Left lung (tissue), 10 donors: ENCODE data around the gene NLRP14. TPM values are rescaled to one million over a fixed set of nuclear protein-coding genes. Genes with fewer than 3 reads are reported as not detected.

ENCODE experiments used
- ATAC-seq: fragments of 200-7000 bp; cut with Tn5 transposase; one replicate; pipeline ENCODE4 v1.9.1; 2020; ENCODE audit warnings: moderate library complexity
- DNase-seq, 4 donors: peaks; one replicate each; pipeline ENCODE4 v3.0.0-alpha.2; 2013 to 2020
- H3K27ac ChIP-seq, 2 donors: fragments of 200-600 bp; sonication (generic) in 1 of 2; one replicate each; pipeline versions ENCODE4 v1.5.0 to v1.8.0; 2020 to 2021
- H3K27me3 ChIP-seq, 2 donors: fragments of 200-600 bp; sonication (generic) in 1 of 2; one replicate each; pipeline versions ENCODE4 v1.5.0 to v1.8.0; 2020 to 2021
- H3K36me3 ChIP-seq, 2 donors: fragments of 200-600 bp; sonication (generic) in 1 of 2; one replicate each; pipeline versions ENCODE4 v1.5.0 to v1.8.0; 2020 to 2021
- H3K4me1 ChIP-seq, 2 donors: fragments of 200-600 bp; one replicate each; pipeline ENCODE4 v1.8.0; 2021
- H3K4me3 ChIP-seq, 2 donors: fragments of 200-600 bp; sonication (generic) in 1 of 2; one replicate each; pipeline versions ENCODE4 v1.5.0 to v1.8.0; 2020 to 2021; ENCODE audit warnings: mild to moderate bottlenecking in 1 of 2
- H3K9me3 ChIP-seq, 2 donors: fragments of 200-600 bp; sonication (generic) in 1 of 2; one replicate each; pipeline versions ENCODE4 v1.5.0 to v1.8.0; 2020 to 2021
- intact Hi-C, 2 donors: fragments of 100-400 bp; cut with DNase I; formaldehyde crosslinking; loops; one replicate each; pipeline versions ENCODE4 v1.11.2 to v1.14.2; 2022
- polyA plus RNA-seq, 6 donors: library from polyadenylated mRNA; unstranded; fragments of 120-200 nt; gene quantifications; one replicate each; pipeline ENCODE4 v1.2.1, GENCODE V29; 2013; ENCODE audit not compliant: insufficient read length in 6 of 6
- total RNA-seq, 2 donors: library from RNA; stranded (reverse); fragmentation: NEBNext Ultra II Directional; extraction: Animal tissue kit (Norgen Biotek cat#: 25700); gene quantifications; one replicate each; pipeline ENCODE4 v1.2.1, GENCODE V29; 2021
- TF ChIP-seq, protein P1 (sequence below), 2 donors: fragments of 200-600 bp; sonication (generic) in 1 of 2; IDR thresholded peaks; one replicate each; pipeline versions ENCODE4 v1.5.0 to v1.8.0; 2021; ENCODE audit warnings: antibody characterized with exemption in 2 of 2
- donor health status: DM: no; HTN: yes; CAD: no.
- donor health status: DM: no; HTN: no; CAD: no.

The NLRP14 gene
- total and polyA plus RNA-seq, 8 donors: 0.07 to 0.20 (median 0.14) TPM; not detected in 1

DNA sequence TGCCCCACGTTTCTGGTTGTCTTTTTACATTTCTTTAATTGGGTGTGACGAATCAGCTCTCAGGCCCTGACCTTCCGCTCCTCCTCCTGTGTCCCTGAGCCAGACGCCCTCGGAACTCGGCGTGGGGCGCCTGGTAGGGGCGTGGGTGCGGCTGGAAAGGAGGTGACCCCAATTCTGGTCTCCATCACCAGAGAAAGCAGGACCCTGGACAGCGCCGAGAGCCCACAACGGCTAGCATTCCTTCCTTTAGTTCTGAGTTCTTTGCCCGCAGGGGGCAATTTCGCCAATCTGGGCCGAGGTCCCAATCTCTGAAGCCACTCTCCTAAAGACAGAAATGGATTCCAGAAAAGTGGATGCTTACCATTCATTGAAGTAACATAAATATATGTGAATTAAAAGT is 56.8 kb downstream of the NLRP14 start:
- Histone ChIP-seq H3K4me1 (no peaks in the 10 kb centered on the region), H3K27me3 (no peaks in the 10 kb centered on the region), H3K9me3 (peaks cover 0 to 11% of the 10 kb centered on the region in 2 donors), H3K36me3 (no peaks in the 10 kb centered on the region), H3K27ac (no peak overlapping the region), H3K4me3 (no peak overlapping the region)
- TF ChIP-seq, protein P1, sequence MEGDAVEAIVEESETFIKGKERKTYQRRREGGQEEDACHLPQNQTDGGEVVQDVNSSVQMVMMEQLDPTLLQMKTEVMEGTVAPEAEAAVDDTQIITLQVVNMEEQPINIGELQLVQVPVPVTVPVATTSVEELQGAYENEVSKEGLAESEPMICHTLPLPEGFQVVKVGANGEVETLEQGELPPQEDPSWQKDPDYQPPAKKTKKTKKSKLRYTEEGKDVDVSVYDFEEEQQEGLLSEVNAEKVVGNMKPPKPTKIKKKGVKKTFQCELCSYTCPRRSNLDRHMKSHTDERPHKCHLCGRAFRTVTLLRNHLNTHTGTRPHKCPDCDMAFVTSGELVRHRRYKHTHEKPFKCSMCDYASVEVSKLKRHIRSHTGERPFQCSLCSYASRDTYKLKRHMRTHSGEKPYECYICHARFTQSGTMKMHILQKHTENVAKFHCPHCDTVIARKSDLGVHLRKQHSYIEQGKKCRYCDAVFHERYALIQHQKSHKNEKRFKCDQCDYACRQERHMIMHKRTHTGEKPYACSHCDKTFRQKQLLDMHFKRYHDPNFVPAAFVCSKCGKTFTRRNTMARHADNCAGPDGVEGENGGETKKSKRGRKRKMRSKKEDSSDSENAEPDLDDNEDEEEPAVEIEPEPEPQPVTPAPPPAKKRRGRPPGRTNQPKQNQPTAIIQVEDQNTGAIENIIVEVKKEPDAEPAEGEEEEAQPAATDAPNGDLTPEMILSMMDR (IDR thresholded peaks at IDR 0.05): no peak
- no peak for DNase-seq
- intact Hi-C loops: no loop called here
- no peak for ATAC-seq

DNA sequence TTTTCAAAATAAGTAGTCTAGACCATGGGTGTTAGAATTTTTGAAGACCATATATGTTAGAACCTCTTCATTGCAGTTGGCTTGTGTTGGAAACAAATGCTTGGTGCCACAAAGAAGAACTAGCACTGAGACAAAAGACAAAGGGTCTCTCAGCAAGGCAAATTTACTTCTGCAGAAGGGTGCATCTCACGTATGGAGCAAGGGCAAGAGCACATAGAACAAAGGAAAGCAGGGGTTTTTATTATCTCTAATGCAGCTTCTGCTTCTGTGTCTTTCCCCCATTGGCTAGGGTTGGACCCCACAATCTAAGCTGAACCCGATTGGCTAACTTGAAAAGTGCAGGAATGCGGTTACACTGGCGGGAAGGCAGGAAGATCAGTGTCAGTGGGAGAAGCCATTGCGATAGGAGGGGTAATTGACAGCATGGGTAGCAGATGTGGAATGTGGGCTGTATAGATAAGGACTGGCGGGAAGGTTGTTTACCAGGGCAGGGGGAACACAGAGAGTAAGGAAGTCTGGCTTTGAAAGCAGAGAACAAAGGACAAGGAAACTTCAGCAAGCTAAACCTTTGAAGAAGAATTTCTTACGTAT is 59.4 kb downstream of the NLRP14 start:
- Histone ChIP-seq H3K9me3 (peaks cover 0 to 11% of the 10 kb centered on the region in 2 donors), H3K4me1 (no peaks in the 10 kb centered on the region), H3K4me3 (no peak overlapping the region), H3K27me3 (no peaks in the 10 kb centered on the region), H3K27ac (no peak overlapping the region), H3K36me3 (no peaks in the 10 kb centered on the region)
- TF ChIP-seq, protein P1 (IDR thresholded peaks at IDR 0.05): no peak
- intact Hi-C loops: no loop called here
- DNase-seq: no peak
- no peak for ATAC-seq

DNA sequence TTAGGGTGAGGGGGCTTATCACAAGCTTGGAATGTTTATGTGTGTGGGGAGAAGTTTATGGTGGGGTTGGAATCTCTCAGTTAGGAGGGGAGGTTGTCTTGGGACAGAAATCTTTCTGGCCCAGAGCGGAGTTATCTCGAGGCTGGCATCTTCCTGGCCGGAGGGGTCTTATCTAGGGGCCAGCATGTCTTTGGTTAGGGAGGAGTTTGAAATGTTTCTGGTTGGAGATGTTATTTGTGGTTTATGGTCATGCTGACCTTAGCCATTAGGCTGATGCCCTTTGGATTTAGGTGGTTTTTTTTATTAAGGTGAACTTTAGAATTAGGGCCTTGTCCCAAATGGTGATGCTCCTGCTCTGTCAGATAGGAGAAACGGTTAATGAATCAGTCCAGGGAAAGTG is 60.6 kb downstream of the NLRP14 start:
- Histone ChIP-seq H3K4me3 (no peak overlapping the region), H3K9me3 (peaks cover 0 to 11% of the 10 kb centered on the region in 2 donors), H3K27ac (no peak overlapping the region), H3K4me1 (no peaks in the 10 kb centered on the region), H3K36me3 (no peaks in the 10 kb centered on the region), H3K27me3 (no peaks in the 10 kb centered on the region)
- DNase-seq (no peak), ATAC-seq (no peak)
- intact Hi-C loops: no loop called here
- TF ChIP-seq, protein P1 (IDR thresholded peaks at IDR 0.05): no peak

DNA sequence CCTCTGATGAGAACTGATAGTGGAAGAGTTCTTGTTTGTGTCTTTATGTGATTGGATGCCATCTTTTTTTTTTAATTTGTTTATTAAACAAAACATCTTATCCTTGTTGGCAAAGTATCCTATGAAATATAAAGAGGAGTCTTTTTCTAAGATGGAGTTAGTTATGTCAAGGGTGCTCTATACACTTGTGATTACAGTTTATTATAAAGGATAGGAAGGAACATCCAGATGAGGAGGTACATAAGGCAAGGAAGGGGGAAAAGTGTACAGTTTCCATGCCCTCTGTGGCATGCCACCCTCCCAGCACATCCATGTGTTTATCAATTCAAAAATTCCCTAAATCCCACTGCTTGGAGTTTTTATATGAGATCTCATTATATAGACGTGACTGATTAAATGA is 61.2 kb downstream of the NLRP14 start:
- TF ChIP-seq, protein P1 (IDR thresholded peaks at IDR 0.05): no peak
- Histone ChIP-seq H3K27me3 (no peaks in the 10 kb centered on the region), H3K4me3 (no peak overlapping the region), H3K36me3 (no peaks in the 10 kb centered on the region), H3K4me1 (no peaks in the 10 kb centered on the region), H3K9me3 (peaks cover 0 to 11% of the 10 kb centered on the region in 2 donors), H3K27ac (no peak overlapping the region)
- intact Hi-C loops: no loop called here
- ATAC-seq (no peak), DNase-seq (no peak)

DNA sequence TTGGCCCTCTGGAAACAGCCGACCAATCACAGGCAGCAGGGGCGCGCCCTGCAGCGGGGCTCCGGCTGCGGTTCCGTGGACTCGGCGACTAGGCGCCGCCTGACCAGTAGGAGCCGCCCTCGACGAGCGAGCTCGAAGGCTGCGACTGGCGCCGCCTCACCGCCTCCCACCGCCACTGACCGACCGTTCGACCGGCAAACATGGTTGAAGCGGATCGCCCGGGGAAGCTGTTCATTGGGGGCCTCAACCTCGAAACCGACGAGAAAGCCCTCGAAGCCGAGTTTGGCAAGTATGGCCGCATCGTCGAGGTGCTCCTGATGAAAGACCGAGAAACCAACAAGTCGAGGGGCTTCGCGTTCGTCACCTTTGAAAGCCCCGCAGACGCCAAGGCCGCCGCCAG is 68.6 kb downstream of the NLRP14 start, which contains the start of gene RBMXL2:
Gene RBMXL2, plus strand, starts transcription at position 78 of the 400 bp plus-strand sequence. Its CDS starts 123 bp downstream, at position 201.
- Histone ChIP-seq H3K9me3 (no peaks in the 10 kb centered on the region), H3K27me3 (peaks cover 3 to 30% of the 10 kb centered on the region in 2 donors), H3K4me1 (no peaks in the 10 kb centered on the region), H3K4me3 (no peak within 1 kb of the TSS), H3K27ac (no peak within 1 kb of the TSS), H3K36me3 (no peaks in the 10 kb centered on the region)
- ATAC-seq (no peak), DNase-seq (peak in 1 of 4 donors; percentile 79)
- TF ChIP-seq, protein P1 (IDR thresholded peaks at IDR 0.05): no peak
- intact Hi-C loops: no loop called here
